NCI-H2196 (cell line): Measurements from ENCODE around the gene GFOD2.
"Not testable (repeated sequence)": the region's sequence is repeated elsewhere in the genome, so short reads cannot be mapped to it uniquely, and the experiment has no call there.

Experiments used
- DNase-seq: peaks from one replicate; lab custom pipeline; 2025; ENCODE audit not compliant: unreplicated experiment; lab: John Stamatoyannopoulos, UW

The GFOD2 gene

GRCh38 chr16:67707210-67707609 lies 11.9 kb downstream of the GFOD2 start:
- DNase-seq, result no peak

GRCh38 chr16:67704110-67704509 lies 15.0 kb downstream of the GFOD2 start:
- no peak for DNase-seq

GRCh38 chr16:67703626-67704025 lies 15.5 kb downstream of the GFOD2 start:
- DNase-seq, result no peak

DNA sequence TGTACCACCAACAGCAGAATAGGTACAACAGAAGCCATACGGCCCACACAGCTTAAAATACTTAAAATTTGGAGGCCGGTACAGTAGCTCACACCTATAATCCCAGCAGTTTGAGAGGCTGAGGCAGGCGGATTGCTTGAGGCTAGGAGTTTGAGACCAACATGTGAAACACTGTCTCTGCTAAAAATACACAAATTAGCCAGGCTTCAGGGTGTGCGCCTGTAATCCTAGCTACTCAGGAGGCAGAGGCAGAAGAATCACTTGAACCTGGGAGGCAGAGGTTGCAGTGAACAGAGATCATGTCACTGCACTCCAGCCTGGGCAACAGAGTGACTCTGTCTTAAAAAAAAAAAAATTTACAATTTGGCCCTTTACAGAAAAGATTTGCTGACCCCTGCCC lies 17.0 kb downstream of the GFOD2 start:
- DNase-seq, result no peak

GRCh38 chr16:67701420-67701819 lies 17.7 kb downstream of the GFOD2 start:
- no peak for DNase-seq

- DNase-seq, result no peak
Observed at GRCh38 chr16:67699265-67699664, 19.9 kb downstream of the GFOD2 start.

GRCh38 chr16:67697422-67698185 lies 21.5 kb downstream of the GFOD2 start:
- DNase-seq, result no peak

DNA sequence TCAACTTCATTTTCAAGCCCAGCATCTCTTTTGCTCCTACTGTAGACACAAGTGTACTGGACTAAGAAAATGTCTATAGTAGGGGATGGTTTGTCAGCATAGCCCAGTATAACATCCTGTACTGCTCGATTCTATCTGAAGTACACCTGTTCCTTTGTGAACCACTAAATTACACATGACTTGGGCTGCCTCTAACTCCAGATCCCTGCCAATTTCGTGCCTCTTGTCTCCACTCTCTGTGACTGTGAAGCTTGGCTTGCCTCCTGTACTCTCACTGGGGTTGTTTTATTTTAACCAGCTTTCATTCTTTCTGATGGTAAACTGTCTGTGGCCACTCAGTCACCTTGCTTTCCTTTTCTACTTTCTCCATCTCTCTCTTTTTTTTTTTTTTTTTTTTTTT lies 24.5 kb downstream of the GFOD2 start:
- no peak for DNase-seq

DNA sequence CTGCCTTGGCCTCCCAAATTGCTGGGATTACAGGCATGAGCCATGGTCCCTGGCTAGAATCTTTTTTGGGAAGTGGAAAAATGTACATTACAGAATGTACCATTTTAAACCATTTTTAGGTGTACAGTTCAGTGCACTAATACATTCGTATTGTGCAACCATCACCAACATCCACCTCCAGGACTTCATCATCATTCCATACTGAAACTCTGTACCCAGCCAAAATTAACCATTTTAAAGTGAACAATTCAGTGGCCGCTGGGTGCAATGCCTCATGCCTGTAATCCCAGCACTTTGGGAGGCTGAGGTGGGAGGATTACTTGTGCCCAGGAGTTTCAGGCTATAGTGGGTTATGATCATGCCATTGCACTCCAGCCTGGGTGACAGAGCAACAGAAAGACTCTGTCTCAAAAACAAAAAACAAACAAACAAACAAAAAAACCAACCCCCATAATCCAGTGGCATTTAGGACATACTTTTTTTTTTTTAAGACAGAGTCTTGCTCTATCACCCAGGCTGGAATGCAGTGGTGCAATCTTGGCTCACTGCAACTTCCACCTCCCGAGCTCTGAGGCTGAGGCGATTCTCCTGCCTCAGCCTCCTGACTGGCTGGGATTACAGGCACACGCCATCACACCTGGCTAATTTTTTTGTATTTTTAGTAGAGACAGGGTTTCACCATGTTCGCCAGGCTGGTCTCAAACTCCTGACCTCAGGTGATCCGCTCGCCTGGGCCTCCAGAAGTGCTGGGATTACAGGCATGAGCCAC lies 25.4 kb downstream of the GFOD2 start:
- DNase-seq, result not testable (repeated sequence)

DNA sequence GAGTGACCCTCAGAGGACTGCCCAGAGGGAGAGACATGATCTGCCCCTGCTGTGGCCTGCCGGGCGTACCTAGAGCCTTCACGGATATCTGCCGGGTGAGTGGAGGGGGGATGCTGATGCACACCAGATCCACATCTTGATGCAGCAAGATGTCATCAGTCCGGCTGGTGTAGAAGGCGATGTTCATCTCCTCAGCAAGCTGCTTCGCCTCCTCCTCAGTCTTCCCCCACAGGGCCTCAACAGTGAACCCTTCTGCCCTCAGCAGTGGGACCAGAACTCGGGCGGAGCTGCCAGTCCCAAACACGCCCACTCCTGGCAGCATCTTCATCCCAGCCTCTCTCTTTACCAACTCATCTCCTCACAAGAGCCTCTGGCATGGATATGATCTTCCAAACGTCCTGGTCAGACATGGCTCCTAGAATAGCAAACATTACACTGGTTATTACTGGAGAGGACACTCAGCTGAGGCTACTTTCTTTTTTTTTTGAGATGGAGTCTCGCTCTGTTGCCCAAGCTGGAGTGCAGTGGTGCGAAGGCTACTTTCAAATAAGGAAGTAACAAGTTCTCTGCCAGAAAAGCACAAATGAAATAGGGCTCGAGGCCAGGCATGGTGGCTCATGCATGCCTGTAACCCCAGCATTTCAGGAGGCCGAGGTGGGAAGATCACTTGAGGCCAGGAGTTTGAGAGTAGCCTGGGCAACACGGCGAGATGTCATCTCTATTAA lies 33.6 kb downstream of the GFOD2 start:
- no peak for DNase-seq

- no peak for DNase-seq
Observed at GRCh38 chr16:67683767-67684166, 35.3 kb downstream of the GFOD2 start.

DNA sequence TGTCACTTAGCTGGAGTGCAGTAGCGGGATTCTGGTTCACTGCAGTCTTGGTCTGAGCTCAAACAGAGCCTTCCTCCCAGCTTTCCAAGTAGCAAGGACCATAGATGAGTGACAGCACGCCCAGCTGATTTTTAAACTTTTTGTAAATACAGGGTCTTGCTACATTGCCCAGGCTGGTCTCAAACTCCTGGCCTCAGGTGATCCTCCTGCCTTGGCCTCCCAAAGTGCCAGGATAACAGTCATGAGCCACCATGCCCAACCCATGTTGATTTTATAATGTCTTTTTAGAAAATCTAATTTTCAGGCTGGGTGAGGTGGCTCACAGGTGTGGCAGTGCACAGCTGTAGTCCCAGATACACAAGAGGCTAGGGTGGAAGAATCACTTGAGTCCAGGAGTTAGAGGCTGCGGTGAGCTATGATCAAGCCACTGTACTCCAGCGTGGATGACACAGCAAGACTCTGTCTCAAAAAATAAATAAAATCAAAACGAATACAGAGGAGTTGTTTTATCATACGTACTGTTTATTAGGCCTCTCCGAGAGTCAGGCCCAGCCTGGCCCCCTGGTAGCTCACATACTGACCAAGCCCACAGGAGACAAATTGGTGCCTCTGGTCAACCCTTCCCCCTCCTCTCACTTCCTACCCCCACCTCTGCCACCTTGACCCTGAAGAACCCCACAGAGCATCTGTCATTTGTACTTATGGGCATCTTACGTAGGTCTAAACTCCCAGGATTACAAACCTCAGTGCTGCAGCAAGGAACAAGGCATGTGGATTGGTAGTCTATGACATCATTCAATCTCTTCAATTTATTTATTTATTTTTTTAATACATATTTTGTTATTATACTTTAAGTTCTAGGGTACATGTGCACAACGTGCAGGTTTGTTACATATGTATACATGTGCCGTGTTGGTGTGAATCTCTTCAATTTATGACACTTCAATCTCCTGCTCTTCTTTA lies 38.9 kb downstream of the GFOD2 start:
- no peak for DNase-seq

DNA sequence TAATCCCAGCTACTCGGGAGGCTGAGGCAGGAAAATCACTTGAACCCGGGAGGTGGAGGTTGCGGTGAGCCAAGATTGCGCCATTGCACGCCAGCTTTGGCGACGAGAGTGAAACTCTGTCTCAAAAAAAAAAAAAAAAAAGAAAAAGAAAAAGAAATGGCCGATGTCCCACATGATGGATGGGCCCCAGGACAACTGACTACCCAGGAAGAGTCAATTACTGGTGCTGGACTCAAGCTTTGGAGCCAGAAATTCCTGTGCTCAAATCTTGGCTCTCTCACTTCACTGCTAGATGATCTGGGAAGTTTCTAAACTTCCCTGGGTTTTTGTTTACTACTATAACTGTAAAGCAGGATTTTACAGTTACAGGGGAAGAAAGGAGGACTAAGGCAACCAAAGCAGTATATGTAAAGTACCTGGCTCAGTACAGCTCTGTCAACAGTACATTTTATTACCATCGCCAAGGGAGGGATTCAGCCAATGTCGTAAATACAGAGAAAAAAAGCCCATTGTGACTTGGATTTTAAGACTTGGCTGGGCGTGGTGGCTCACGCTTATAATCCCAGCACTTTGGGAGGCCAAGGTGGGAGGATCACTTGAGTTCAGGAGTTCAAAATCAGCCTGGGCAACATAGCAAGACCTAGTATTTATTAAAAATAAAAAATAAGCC lies 40.6 kb downstream of the GFOD2 start:
- DNase-seq, result no peak

DNA sequence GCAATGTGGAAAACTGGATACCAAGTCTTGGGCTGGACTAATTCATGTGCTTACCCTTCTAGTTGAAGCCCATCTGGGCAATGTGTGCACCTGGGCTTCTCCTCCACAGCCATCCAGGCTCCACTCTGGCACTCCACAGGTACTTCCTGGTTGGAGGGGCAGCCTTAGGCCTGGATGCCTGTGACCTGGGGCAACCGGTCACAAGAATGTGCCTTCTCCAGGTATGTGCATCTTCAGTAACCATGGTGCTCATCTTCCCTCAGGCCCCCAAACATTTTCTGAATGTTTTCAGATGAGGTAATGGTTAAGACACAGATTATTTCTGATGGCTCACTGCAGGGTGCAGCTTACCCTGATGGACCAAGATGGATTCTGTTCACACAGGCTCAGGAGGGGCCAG lies 41.4 kb downstream of the GFOD2 start:
- DNase-seq, result no peak

DNA sequence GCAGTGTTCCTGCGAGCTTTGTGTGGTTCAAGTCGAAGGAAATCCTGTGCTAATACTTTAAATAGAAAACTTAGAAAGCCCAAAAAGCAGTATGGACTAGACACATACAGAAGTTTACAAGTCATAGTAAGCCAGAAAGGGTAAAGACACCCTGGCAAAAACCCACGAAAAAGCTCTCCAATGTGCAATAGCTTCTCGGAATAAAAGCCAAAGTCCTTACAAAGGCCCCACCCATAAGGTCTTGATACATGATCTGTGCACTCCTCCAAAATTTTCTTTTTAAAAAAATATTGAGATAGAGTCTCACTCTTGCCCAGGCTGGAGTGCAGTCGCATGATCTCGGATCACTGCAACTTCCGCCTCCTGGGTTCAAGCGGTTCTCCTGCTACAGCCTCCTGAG lies 42.2 kb downstream of the GFOD2 start:
- no peak for DNase-seq

- DNase-seq, result no peak
Observed at GRCh38 chr16:67676516-67676915, 42.6 kb downstream of the GFOD2 start.

DNA sequence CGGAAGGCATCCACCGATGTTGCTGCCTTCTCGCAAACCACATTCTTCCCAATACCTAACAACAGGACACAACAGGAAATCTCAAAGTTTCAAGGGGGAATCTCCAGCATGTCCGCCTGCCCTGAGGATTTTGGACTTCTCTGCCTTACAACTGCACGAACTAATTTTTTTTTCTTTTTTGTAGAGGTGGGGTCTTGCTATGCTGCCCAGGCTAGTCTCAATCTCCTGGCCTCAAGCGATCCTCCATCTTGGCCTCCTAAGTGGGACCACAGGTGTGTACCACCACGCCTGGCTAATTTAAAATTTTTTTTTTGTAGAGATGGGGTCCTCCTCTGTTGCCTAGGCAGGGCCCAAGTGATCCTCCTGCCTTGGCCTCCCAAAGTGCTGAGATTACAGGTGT lies 43.1 kb downstream of the GFOD2 start:
- no peak for DNase-seq

DNA sequence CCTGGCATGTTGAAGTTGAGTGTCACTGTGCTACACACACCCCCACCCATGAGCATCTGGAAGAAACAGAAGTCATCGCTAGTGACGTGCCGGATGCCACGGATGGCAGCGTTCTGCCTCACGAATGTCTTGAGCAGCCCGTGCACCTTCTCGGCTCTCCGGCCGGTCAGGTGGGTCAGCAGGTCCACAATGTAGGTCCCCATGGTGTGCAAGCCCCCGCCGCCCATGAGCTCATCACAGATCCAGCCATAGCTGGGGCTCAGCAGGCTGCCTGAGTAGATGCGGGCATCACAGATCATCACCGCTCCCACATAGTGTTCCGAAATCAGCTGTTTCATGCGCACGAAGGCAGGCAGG lies 43.6 kb downstream of the GFOD2 start:
- DNase-seq, result no peak

- no peak for DNase-seq
Observed at GRCh38 chr16:67674851-67675578, 44.1 kb downstream of the GFOD2 start.
